Neural crest cell (in vitro differentiated cells): ENCODE results near the gene USP35. TPM values are rescaled to one million over a fixed set of nuclear protein-coding genes. Genes with fewer than 3 reads are reported as not detected.
A peak's percentile ranks its signal among the peaks of the same experiment; 100 is the strongest.

Experiments used
- DNase-seq: peaks from one replicate; pipeline ENCODE4 v3.0.0; 2021; ENCODE audit warnings: low read depth, mixed read lengths, low spot score
- H3K27ac Mint-ChIP-seq: one replicate; pipeline ENCODE4 v1.8.0; 2021; ENCODE audit warnings: mild to moderate bottlenecking, mixed read lengths; ENCODE audit not compliant: unreplicated experiment
- H3K27me3 Mint-ChIP-seq: 2 replicates; pipeline ENCODE4 v1.8.0; 2021; ENCODE audit warnings: low read depth, mild to moderate bottlenecking, mixed read lengths
- H3K36me3 Mint-ChIP-seq: 2 replicates; pipeline ENCODE4 v1.8.0; 2021; ENCODE audit warnings: low read depth, mild to moderate bottlenecking, mixed read lengths
- H3K4me1 Mint-ChIP-seq: 2 replicates; pipeline ENCODE4 v1.8.0; 2021; ENCODE audit warnings: mixed read lengths
- H3K4me3 Mint-ChIP-seq: one replicate; pipeline ENCODE4 v1.8.0; 2021; ENCODE audit warnings: mild to moderate bottlenecking, mixed read lengths
- H3K9me3 Mint-ChIP-seq: 2 replicates; pipeline ENCODE4 v1.8.0; 2021; ENCODE audit warnings: mixed read lengths
- CTCF ChIP-seq: fragments of 200-600 bp; sonication (generic); conservative IDR thresholded peaks from 2 replicates; pipeline ENCODE4 v1.5.0; 2021; ENCODE audit warnings: antibody characterized with exemption, mild to moderate bottlenecking
- total RNA-seq: library from RNA; stranded (reverse); gene quantifications from 2 replicates; pipeline ENCODE4 v1.2.1, GENCODE V29; 2021

Gene USP35
- total RNA-seq, 1 donor from 2014 or later = 11.1 TPM

GRCh38 chr11:78209478-78209877 is 20.8 kb downstream of the USP35 start:
- peaks cover 5% of the 10 kb centered on the region for H3K4me1 Mint-ChIP-seq
- DNase-seq = no peak
- no peaks in the 10 kb centered on the region for H3K27me3 Mint-ChIP-seq
- H3K4me3 Mint-ChIP-seq = no peak overlapping the region
- H3K36me3 Mint-ChIP-seq = peaks cover 22% of the 10 kb centered on the region
- no peak for TF ChIP-seq CTCF
- H3K9me3 Mint-ChIP-seq = peaks cover 9% of the 10 kb centered on the region
- H3K27ac Mint-ChIP-seq = no peak overlapping the region

DNA sequence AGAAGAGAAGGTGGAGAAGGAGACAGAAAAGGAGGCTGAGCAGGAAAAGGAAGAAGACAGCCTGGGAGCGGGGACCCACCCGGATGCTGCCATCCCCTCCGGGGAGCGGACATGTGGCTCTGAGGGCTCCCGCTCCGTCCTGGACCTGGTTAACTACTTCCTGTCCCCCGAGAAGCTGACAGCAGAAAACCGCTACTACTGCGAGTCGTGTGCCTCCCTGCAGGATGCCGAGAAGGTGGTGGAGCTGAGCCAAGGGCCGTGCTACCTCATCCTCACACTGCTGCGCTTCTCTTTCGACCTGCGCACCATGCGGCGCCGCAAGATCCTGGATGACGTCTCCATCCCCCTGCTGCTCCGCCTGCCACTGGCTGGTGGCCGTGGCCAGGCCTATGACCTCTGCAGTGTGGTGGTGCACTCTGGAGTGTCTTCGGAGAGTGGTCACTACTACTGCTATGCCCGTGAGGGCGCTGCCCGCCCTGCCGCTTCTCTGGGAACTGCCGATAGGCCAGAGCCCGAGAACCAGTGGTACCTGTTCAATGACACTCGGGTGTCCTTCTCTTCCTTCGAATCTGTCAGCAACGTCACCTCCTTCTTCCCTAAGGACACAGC is 21.4 kb downstream of the USP35 start:
- Mint-ChIP-seq H3K27me3 (no peaks in the 10 kb centered on the region), H3K4me1 (peaks cover 5% of the 10 kb centered on the region), H3K9me3 (peaks cover 9% of the 10 kb centered on the region), H3K36me3 (peaks cover 22% of the 10 kb centered on the region), H3K4me3 (no peak overlapping the region), H3K27ac (no peak overlapping the region)
- DNase-seq = no peak
- no peak for TF ChIP-seq CTCF

DNA sequence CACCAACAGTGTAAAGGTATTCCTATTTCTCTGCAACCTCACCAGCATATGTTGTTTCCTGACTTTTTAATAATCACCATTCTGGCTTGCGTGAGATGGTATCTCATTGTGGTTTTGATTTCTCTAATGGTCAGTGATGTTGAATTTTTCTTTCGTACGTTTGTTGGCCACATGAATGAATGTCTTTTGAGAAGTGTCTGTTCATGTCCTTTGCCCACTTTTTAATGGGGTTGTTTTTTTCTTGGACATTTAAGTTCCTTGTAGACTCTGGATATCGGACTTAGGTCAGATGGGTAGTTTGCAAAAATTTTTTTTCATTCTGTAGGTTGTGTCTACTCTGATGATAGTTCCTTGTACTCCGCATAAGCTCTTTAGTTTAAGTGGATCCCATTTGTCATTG is 22.8 kb downstream of the USP35 start:
- Mint-ChIP-seq H3K9me3 (peaks cover 9% of the 10 kb centered on the region), H3K27me3 (no peaks in the 10 kb centered on the region), H3K27ac (peak overlapping the region; percentile 6), H3K4me1 (peaks cover 2% of the 10 kb centered on the region), H3K4me3 (no peak overlapping the region), H3K36me3 (peaks cover 22% of the 10 kb centered on the region)
- no peak for DNase-seq
- TF ChIP-seq CTCF = no peak

DNA sequence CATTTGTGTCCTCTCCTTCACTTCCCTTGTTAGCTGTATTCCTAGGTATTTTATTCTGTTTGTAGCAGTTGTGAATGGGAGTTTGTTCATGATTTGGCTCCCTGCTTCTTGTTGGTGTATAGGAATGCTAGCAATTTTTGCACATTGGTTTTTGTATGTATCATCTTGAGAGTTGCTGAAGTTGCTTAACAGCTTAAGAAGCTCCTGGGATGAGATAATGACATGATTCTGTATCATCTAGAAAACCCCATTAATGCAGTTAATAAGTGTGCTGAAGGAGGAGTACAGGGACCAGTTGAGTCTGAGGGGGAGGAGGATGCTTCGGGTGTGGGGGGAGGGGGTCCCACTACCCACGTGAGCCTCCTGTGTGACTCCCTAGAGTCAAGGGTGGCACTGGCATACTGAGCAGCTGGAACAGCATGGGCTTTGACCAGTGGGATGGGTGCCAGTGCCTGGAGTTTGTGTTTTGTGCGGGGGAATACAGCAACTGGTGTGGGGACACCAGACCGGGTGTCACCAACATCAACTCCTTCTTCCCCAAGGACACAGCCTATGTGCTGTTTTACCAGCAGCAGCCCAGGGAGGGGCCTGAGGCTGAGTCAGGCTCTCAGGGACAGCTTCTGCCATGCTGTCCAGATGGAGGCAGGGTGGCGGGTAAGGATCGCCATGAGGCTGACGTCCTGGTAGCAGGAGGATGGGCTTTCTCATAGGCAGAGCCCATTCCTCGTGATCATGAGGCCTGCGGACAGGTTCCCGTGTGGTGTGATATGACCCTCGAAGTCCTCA is 24.1 kb downstream of the USP35 start:
- Mint-ChIP-seq H3K36me3 (peaks cover 28% of the 10 kb centered on the region), H3K4me3 (no peak overlapping the region), H3K27me3 (no peaks in the 10 kb centered on the region), H3K4me1 (no peaks in the 10 kb centered on the region), H3K27ac (no peak overlapping the region), H3K9me3 (peaks cover 9% of the 10 kb centered on the region)
- TF ChIP-seq CTCF = no peak
- DNase-seq = no peak

DNA sequence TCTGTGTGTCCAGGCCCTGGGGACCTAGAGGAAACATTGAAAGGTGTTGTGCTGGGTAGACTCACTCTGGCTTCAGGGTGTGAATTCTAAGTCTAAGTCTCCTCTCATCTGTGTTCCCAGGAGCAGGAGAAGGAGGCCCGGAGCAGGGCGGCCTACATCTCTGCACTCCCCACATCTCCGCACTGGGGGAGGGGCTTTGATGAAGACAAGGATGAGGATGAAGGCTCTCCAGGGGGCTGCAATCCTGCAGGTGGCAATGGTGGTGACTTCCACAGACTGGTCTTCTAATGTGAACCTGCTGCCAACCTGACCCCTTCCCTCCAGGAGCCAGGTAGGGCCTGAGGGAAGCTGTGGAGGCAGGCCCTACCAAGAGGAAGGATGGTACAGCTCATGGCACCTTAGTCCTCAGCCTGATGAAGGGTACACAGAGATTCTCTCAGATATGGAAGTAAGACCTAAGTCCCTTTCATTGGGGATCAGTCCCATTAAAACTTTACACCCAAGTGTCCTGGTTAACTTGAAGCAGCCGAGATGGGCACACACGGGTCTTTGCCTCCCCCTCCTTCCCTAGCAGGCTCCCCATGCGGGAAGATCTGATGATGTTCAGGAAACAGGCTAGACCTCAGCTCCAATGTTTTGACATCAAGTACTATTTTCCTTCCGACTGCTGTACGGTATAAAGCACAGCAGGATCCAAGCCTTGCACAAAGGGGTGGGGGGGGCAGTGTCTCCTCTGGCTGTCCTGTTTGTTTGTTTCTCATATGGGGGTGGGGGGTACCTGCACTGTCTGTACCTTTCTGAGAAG is 25.0 kb downstream of the USP35 start:
- TF ChIP-seq CTCF = no peak
- DNase-seq = no peak
- H3K36me3 Mint-ChIP-seq = peaks cover 35% of the 10 kb centered on the region

More for the DNA sequence above, 25.0 kb downstream of the USP35 start:
- peak overlapping the region; percentile 57 for H3K27ac Mint-ChIP-seq
- peaks cover 9% of the 10 kb centered on the region for H3K9me3 Mint-ChIP-seq
- H3K4me1 Mint-ChIP-seq = no peaks in the 10 kb centered on the region
- no peak overlapping the region for H3K4me3 Mint-ChIP-seq
- no peaks in the 10 kb centered on the region for H3K27me3 Mint-ChIP-seq
